ENCODE data around the gene PET100.

The PET100 gene

GRCh38 chr19:7668842-7669241, 39.2 kb downstream of the PET100 start, which contains the start of gene RETN:
RETN (plus strand) TSS chr19:7669049; CDS start chr19:7669327, 278 bp downstream.
- Histone ChIP-seq H3K27ac (ENCODE audit: low read depth in 2 of 2, low read length in 2 of 2) (no peak within 1 kb of the TSS), H3K4me3 (ENCODE audit: low read length in 2 of 2) (no peak within 1 kb of the TSS), H3K36me3 (ENCODE audit: control insufficient read depth in 2 of 2, insufficient read depth in 2 of 2, low read length in 2 of 2) (no peaks in the 10 kb centered on the region), H3K9ac (ENCODE audit: low read depth in 1 of 2, low read length in 2 of 2) (no peak within 1 kb of the TSS), H3K9me3 (ENCODE audit: control insufficient read depth in 2 of 2, low read length in 2 of 2) (no peaks in the 10 kb centered on the region), H3K27me3 (ENCODE audit: control insufficient read depth in 2 of 2, insufficient read depth in 2 of 2, low read length in 2 of 2) (peaks cover 12 to 18% of the 10 kb centered on the region in 2 donors), H3K4me1 (ENCODE audit: control insufficient read depth in 2 of 2, insufficient read depth in 2 of 2, low read length in 2 of 2) (no peaks in the 10 kb centered on the region)

- H3K4me3 ChIP-seq (ENCODE audit: low read length in 2 of 2): no peak overlapping the region
- H3K27ac ChIP-seq (ENCODE audit: low read depth in 2 of 2, low read length in 2 of 2): no peak overlapping the region
- H3K36me3 ChIP-seq (ENCODE audit: control insufficient read depth in 2 of 2, insufficient read depth in 2 of 2, low read length in 2 of 2): no peaks in the 10 kb centered on the region
- no peak overlapping the region for H3K9ac ChIP-seq (ENCODE audit: low read depth in 1 of 2, low read length in 2 of 2)
- H3K9me3 ChIP-seq (ENCODE audit: control insufficient read depth in 2 of 2, low read length in 2 of 2): no peaks in the 10 kb centered on the region
- peaks cover 12 to 18% of the 10 kb centered on the region in 2 donors for H3K27me3 ChIP-seq (ENCODE audit: control insufficient read depth in 2 of 2, insufficient read depth in 2 of 2, low read length in 2 of 2)
- H3K4me1 ChIP-seq (ENCODE audit: control insufficient read depth in 2 of 2, insufficient read depth in 2 of 2, low read length in 2 of 2): no peaks in the 10 kb centered on the region
Observed at GRCh38 chr19:7669641-7670040, 40.0 kb downstream of the PET100 start.

- Histone ChIP-seq H3K27ac (ENCODE audit: low read depth in 2 of 2, low read length in 2 of 2) (no peak overlapping the region), H3K36me3 (ENCODE audit: control insufficient read depth in 2 of 2, insufficient read depth in 2 of 2, low read length in 2 of 2) (no peaks in the 10 kb centered on the region), H3K27me3 (ENCODE audit: control insufficient read depth in 2 of 2, insufficient read depth in 2 of 2, low read length in 2 of 2) (peaks cover 12 to 18% of the 10 kb centered on the region in 2 donors), H3K4me3 (ENCODE audit: low read length in 2 of 2) (no peak overlapping the region), H3K4me1 (ENCODE audit: control insufficient read depth in 2 of 2, insufficient read depth in 2 of 2, low read length in 2 of 2) (no peaks in the 10 kb centered on the region), H3K9ac (ENCODE audit: low read depth in 1 of 2, low read length in 2 of 2) (no peak overlapping the region), H3K9me3 (ENCODE audit: control insufficient read depth in 2 of 2, low read length in 2 of 2) (no peaks in the 10 kb centered on the region)
Observed at GRCh38 chr19:7670150-7670783, 40.7 kb downstream of the PET100 start.

- H3K27ac ChIP-seq (ENCODE audit: low read depth in 2 of 2, low read length in 2 of 2): no peak overlapping the region
- H3K4me3 ChIP-seq (ENCODE audit: low read length in 2 of 2): no peak overlapping the region
- H3K27me3 ChIP-seq (ENCODE audit: control insufficient read depth in 2 of 2, insufficient read depth in 2 of 2, low read length in 2 of 2): peaks cover 12 to 18% of the 10 kb centered on the region in 2 donors
- H3K4me1 ChIP-seq (ENCODE audit: control insufficient read depth in 2 of 2, insufficient read depth in 2 of 2, low read length in 2 of 2): no peaks in the 10 kb centered on the region
- no peaks in the 10 kb centered on the region for H3K9me3 ChIP-seq (ENCODE audit: control insufficient read depth in 2 of 2, low read length in 2 of 2)
- H3K36me3 ChIP-seq (ENCODE audit: control insufficient read depth in 2 of 2, insufficient read depth in 2 of 2, low read length in 2 of 2): no peaks in the 10 kb centered on the region
- no peak overlapping the region for H3K9ac ChIP-seq (ENCODE audit: low read depth in 1 of 2, low read length in 2 of 2)
Observed at GRCh38 chr19:7670790-7671189, 41.2 kb downstream of the PET100 start.

GRCh38 chr19:7672522-7672921, 42.9 kb downstream of the PET100 start:
- H3K9me3 ChIP-seq (ENCODE audit: control insufficient read depth in 2 of 2, low read length in 2 of 2): no peaks in the 10 kb centered on the region
- H3K4me1 ChIP-seq (ENCODE audit: control insufficient read depth in 2 of 2, insufficient read depth in 2 of 2, low read length in 2 of 2): no peaks in the 10 kb centered on the region
- no peak overlapping the region for H3K9ac ChIP-seq (ENCODE audit: low read depth in 1 of 2, low read length in 2 of 2)
- no peaks in the 10 kb centered on the region for H3K36me3 ChIP-seq (ENCODE audit: control insufficient read depth in 2 of 2, insufficient read depth in 2 of 2, low read length in 2 of 2)
- peaks cover 13 to 18% of the 10 kb centered on the region in 2 donors for H3K27me3 ChIP-seq (ENCODE audit: control insufficient read depth in 2 of 2, insufficient read depth in 2 of 2, low read length in 2 of 2)
- no peak overlapping the region for H3K4me3 ChIP-seq (ENCODE audit: low read length in 2 of 2)
- no peak overlapping the region for H3K27ac ChIP-seq (ENCODE audit: low read depth in 2 of 2, low read length in 2 of 2)

GRCh38 chr19:7674010-7675005, 44.7 kb downstream of the PET100 start:
- Histone ChIP-seq H3K9me3 (ENCODE audit: control insufficient read depth in 2 of 2, low read length in 2 of 2) (no peaks in the 10 kb centered on the region), H3K27ac (ENCODE audit: low read depth in 2 of 2, low read length in 2 of 2) (no peak overlapping the region), H3K27me3 (ENCODE audit: control insufficient read depth in 2 of 2, insufficient read depth in 2 of 2, low read length in 2 of 2) (peaks cover 16 to 22% of the 10 kb centered on the region in 2 donors), H3K4me3 (ENCODE audit: low read length in 2 of 2) (no peak overlapping the region), H3K4me1 (ENCODE audit: control insufficient read depth in 2 of 2, insufficient read depth in 2 of 2, low read length in 2 of 2) (peaks cover 1 to 2% of the 10 kb centered on the region in 2 donors), H3K36me3 (ENCODE audit: control insufficient read depth in 2 of 2, insufficient read depth in 2 of 2, low read length in 2 of 2) (no peaks in the 10 kb centered on the region), H3K9ac (ENCODE audit: low read depth in 1 of 2, low read length in 2 of 2) (no peak overlapping the region)

- Histone ChIP-seq H3K4me3 (ENCODE audit: low read length in 2 of 2) (no peak overlapping the region), H3K4me1 (ENCODE audit: control insufficient read depth in 2 of 2, insufficient read depth in 2 of 2, low read length in 2 of 2) (peaks cover 8 to 11% of the 10 kb centered on the region in 2 donors), H3K36me3 (ENCODE audit: control insufficient read depth in 2 of 2, insufficient read depth in 2 of 2, low read length in 2 of 2) (no peaks in the 10 kb centered on the region), H3K9me3 (ENCODE audit: control insufficient read depth in 2 of 2, low read length in 2 of 2) (no peaks in the 10 kb centered on the region), H3K9ac (ENCODE audit: low read depth in 1 of 2, low read length in 2 of 2) (no peak overlapping the region), H3K27me3 (ENCODE audit: control insufficient read depth in 2 of 2, insufficient read depth in 2 of 2, low read length in 2 of 2) (peaks cover 9 to 13% of the 10 kb centered on the region in 2 donors), H3K27ac (ENCODE audit: low read depth in 2 of 2, low read length in 2 of 2) (no peak overlapping the region)
Observed at GRCh38 chr19:7676376-7676775, 46.8 kb downstream of the PET100 start.

- H3K4me1 ChIP-seq (ENCODE audit: control insufficient read depth in 2 of 2, insufficient read depth in 2 of 2, low read length in 2 of 2): peaks cover 9 to 14% of the 10 kb centered on the region in 2 donors
- no peak within 1 kb of the TSS for H3K9ac ChIP-seq (ENCODE audit: low read depth in 1 of 2, low read length in 2 of 2)
- no peaks in the 10 kb centered on the region for H3K36me3 ChIP-seq (ENCODE audit: control insufficient read depth in 2 of 2, insufficient read depth in 2 of 2, low read length in 2 of 2)
- H3K27ac ChIP-seq (ENCODE audit: low read depth in 2 of 2, low read length in 2 of 2): no peak within 1 kb of the TSS
- no peaks in the 10 kb centered on the region for H3K9me3 ChIP-seq (ENCODE audit: control insufficient read depth in 2 of 2, low read length in 2 of 2)
- peaks cover 6 to 13% of the 10 kb centered on the region in 2 donors for H3K27me3 ChIP-seq (ENCODE audit: control insufficient read depth in 2 of 2, insufficient read depth in 2 of 2, low read length in 2 of 2)
- no peak within 1 kb of the TSS for H3K4me3 ChIP-seq (ENCODE audit: low read length in 2 of 2)
Observed at GRCh38 chr19:7676854-7677253, 47.3 kb downstream of the PET100 start, which contains the start of gene MCEMP1. MCEMP1 (plus strand) TSS chr19:7677090; CDS start chr19:7677121, 31 bp downstream.

GRCh38 chr19:7677669-7678311, 48.2 kb downstream of the PET100 start:
- Histone ChIP-seq H3K4me3 (ENCODE audit: low read length in 2 of 2) (no peak overlapping the region), H3K27ac (ENCODE audit: low read depth in 2 of 2, low read length in 2 of 2) (no peak overlapping the region), H3K27me3 (ENCODE audit: control insufficient read depth in 2 of 2, insufficient read depth in 2 of 2, low read length in 2 of 2) (peaks cover 4 to 13% of the 10 kb centered on the region in 2 donors), H3K9ac (ENCODE audit: low read depth in 1 of 2, low read length in 2 of 2) (no peak overlapping the region), H3K4me1 (ENCODE audit: control insufficient read depth in 2 of 2, insufficient read depth in 2 of 2, low read length in 2 of 2) (peaks cover 12 to 14% of the 10 kb centered on the region in 2 donors), H3K36me3 (ENCODE audit: control insufficient read depth in 2 of 2, insufficient read depth in 2 of 2, low read length in 2 of 2) (peaks cover 3 to 5% of the 10 kb centered on the region in 2 donors), H3K9me3 (ENCODE audit: control insufficient read depth in 2 of 2, low read length in 2 of 2) (no peaks in the 10 kb centered on the region)
